H1 (cell line): Measurements from ENCODE around the gene SPARC. TPM values are rescaled to one million over a fixed set of nuclear protein-coding genes. Genes with fewer than 3 reads are reported as not detected.

Experiments used
- CTCF ChIA-PET: fragments of 300-600 bp; sonication (Branson Sonifier 250); formaldehyde crosslinking; loops from one replicate; lab custom pipeline; 2021; ENCODE audit not compliant: partially characterized antibody; lab: Charles Lee
- POLR2A ChIA-PET: fragments of 300-600 bp; sonication (Branson Sonifier 250); formaldehyde crosslinking; loops from one replicate; lab custom pipeline; 2021; ENCODE audit warnings: inconsistent platforms; ENCODE audit not compliant: partially characterized antibody; lab: Charles Lee
- DNase-seq, 2 experiments: peaks; one replicate each; pipeline versions ENCODE4 v3.0.0 to v3.0.0-alpha.2; 2010 to 2022; ENCODE audit warnings: low spot score in 2 of 2, low read depth in 1 of 2, mixed read lengths in 1 of 2
- FAIRE-seq: peaks from 2 replicates; lab custom pipeline; 2011; peaks lifted over from hg19 to GRCh38; lab: Jason Lieb, UNC
- H2AFZ ChIP-seq: 2 replicates; pipeline ENCODE4 v1.8.1; 2012; ENCODE audit warnings: low read length, inconsistent platforms
- H2AK5ac ChIP-seq: 2 replicates; pipeline ENCODE4 v1.6.1; 2013; ENCODE audit warnings: low read depth, low read length
- H2BK120ac ChIP-seq: replicated peaks from 2 replicates; pipeline ENCODE3; 2013; ENCODE audit warnings: low read depth, low read length, inconsistent platforms
- H2BK12ac ChIP-seq: 2 replicates; pipeline ENCODE4 v1.6.1; 2013; ENCODE audit warnings: low read depth, low read length
- H2BK15ac ChIP-seq: 2 replicates; pipeline ENCODE4 v1.6.1; 2013; ENCODE audit warnings: low read length
- H2BK20ac ChIP-seq: 2 replicates; pipeline ENCODE4 v1.6.1; 2013; ENCODE audit warnings: low read length
- H2BK5ac ChIP-seq: 2 replicates; pipeline ENCODE4 v1.6.1; 2013; ENCODE audit warnings: low read depth, low read length
- H3K14ac ChIP-seq: 2 replicates; pipeline ENCODE4 v1.6.1; 2013; ENCODE audit warnings: inconsistent platforms; ENCODE audit not compliant: insufficient read length
- H3K18ac ChIP-seq: 2 replicates; pipeline ENCODE4 v1.6.1; 2013; ENCODE audit warnings: low read length; ENCODE audit errors: extremely low read depth
- H3K23ac ChIP-seq: 2 replicates; pipeline ENCODE4 v1.6.1; 2013; ENCODE audit warnings: inconsistent platforms; ENCODE audit not compliant: insufficient read length
- H3K23me2 ChIP-seq: 2 replicates; pipeline ENCODE4 v1.6.1; 2013; ENCODE audit warnings: low read depth, low read length
- H3K27ac ChIP-seq: 2 replicates; pipeline ENCODE4 v1.6.1; 2011; ENCODE audit warnings: low read depth, low read length, inconsistent platforms
- H3K27me3 ChIP-seq, 4 experiments: replicated peaks in 1 of 4; 1 replicate in 1 of 4; 2 replicates in 3 of 4; pipeline versions ENCODE4 v1.6.1 to v1.8.1; 2011 to 2013; ENCODE audit warnings: low read length in 3 of 4, mild to moderate bottlenecking in 3 of 4, inconsistent platforms in 2 of 4, mixed read lengths in 2 of 4, moderate library complexity in 1 of 4; ENCODE audit not compliant: control insufficient read depth in 3 of 4, insufficient read depth in 3 of 4; ENCODE audit errors: extremely low read depth in 1 of 4
- H3K36me3 ChIP-seq, 4 experiments: 2 replicates each; pipeline versions ENCODE4 v1.6.1 to v1.8.1; 2011 to 2013; ENCODE audit warnings: mild to moderate bottlenecking in 4 of 4, low read length in 3 of 4, moderate library complexity in 2 of 4, control low read depth in 1 of 4, inconsistent platforms in 1 of 4; ENCODE audit not compliant: insufficient read depth in 4 of 4, control insufficient read depth in 2 of 4
- H3K4ac ChIP-seq: replicated peaks from 2 replicates; pipeline ENCODE3; 2013; ENCODE audit warnings: low read length, low read depth, mixed read lengths, inconsistent platforms; ENCODE audit not compliant: insufficient read length
- H3K4me1 ChIP-seq, 4 experiments: replicated peaks in 1 of 4; 1 replicate in 1 of 4; 2 replicates in 3 of 4; pipeline versions ENCODE4 v1.6.1 to v1.8.1; 2011 to 2013; ENCODE audit warnings: low read length in 3 of 4, inconsistent platforms in 2 of 4, mixed read lengths in 1 of 4; ENCODE audit not compliant: insufficient read depth in 4 of 4, control insufficient read depth in 3 of 4
- H3K4me2 ChIP-seq, 2 experiments: 2 replicates each; pipeline versions ENCODE4 v1.6.1 to v1.8.1; 2011 to 2013; ENCODE audit warnings: low read depth in 2 of 2, low read length in 2 of 2, control low read depth in 1 of 2, inconsistent platforms in 1 of 2, mild to moderate bottlenecking in 1 of 2; ENCODE audit not compliant: insufficient read depth in 1 of 2
- H3K4me3 ChIP-seq, 4 experiments: fragments of 200-600, 300-600 bp in 1 of 4; sonication (generic), shearing (Covaris generic), sonication (Bioruptor Twin) in 1 of 4; 2 replicates each; pipeline versions ENCODE4 v1.5.1 to v1.8.1; 2011 to 2016; ENCODE audit warnings: low read length in 4 of 4, low read depth in 3 of 4, control low read depth in 2 of 4, inconsistent platforms in 2 of 4, mild to moderate bottlenecking in 2 of 4, mixed read lengths in 1 of 4, moderate library complexity in 1 of 4; ENCODE audit not compliant: insufficient read depth in 2 of 4; ENCODE audit errors: extremely low read depth in 1 of 4
- H3K56ac ChIP-seq: replicated peaks from 2 replicates; pipeline ENCODE3; 2013; ENCODE audit warnings: low read depth, mild to moderate bottlenecking, mixed read lengths, low read length, inconsistent platforms; ENCODE audit not compliant: insufficient read length
- H3K79me1 ChIP-seq: 2 replicates; pipeline ENCODE4 v1.6.1; 2013; ENCODE audit warnings: low read depth, low read length, control low read depth
- H3K79me2 ChIP-seq, 2 experiments: 2 replicates each; pipeline versions ENCODE4 v1.6.1 to v1.8.1; 2012 to 2013; ENCODE audit warnings: low read length in 2 of 2, mild to moderate bottlenecking in 2 of 2, inconsistent platforms in 1 of 2; ENCODE audit not compliant: insufficient read depth in 2 of 2, control insufficient read depth in 1 of 2
- H3K9ac ChIP-seq, 4 experiments: replicated peaks in 1 of 4; 1 replicate in 1 of 4; 2 replicates in 3 of 4; pipeline versions ENCODE4 v1.6.1 to v1.8.1; 2011 to 2013; ENCODE audit warnings: low read depth in 3 of 4, low read length in 3 of 4, control low read depth in 2 of 4, mild to moderate bottlenecking in 2 of 4, moderate library complexity in 2 of 4, inconsistent platforms in 1 of 4; ENCODE audit errors: extremely low read depth in 1 of 4
- H3K9me3 ChIP-seq, 2 experiments: 2 replicates each; pipeline versions ENCODE4 v1.6.1 to v1.8.1; 2012 to 2013; ENCODE audit warnings: mild to moderate bottlenecking in 2 of 2, moderate library complexity in 2 of 2, control low read depth in 1 of 2, inconsistent platforms in 1 of 2, low read depth in 1 of 2, low read length in 1 of 2, mixed read lengths in 1 of 2; ENCODE audit not compliant: insufficient read depth in 2 of 2
- H4K20me1 ChIP-seq, 2 experiments: replicated peaks in 1 of 2; 2 replicates each; pipeline versions ENCODE3 to v1.8.1; 2011 to 2013; ENCODE audit warnings: inconsistent platforms in 2 of 2, low read length in 2 of 2, mild to moderate bottlenecking in 1 of 2; ENCODE audit not compliant: insufficient read depth in 2 of 2, control insufficient read depth in 1 of 2
- H4K5ac ChIP-seq: 2 replicates; pipeline ENCODE4 v1.6.1; 2013; ENCODE audit warnings: low read length, low read depth, mixed read lengths, inconsistent platforms; ENCODE audit not compliant: insufficient read length
- H4K8ac ChIP-seq: 2 replicates; pipeline ENCODE4 v1.8.0; 2013; ENCODE audit warnings: mild to moderate bottlenecking, moderate library complexity, low read length, inconsistent platforms; ENCODE audit not compliant: insufficient read depth; ENCODE audit errors: extremely low read depth
- H4K91ac ChIP-seq: replicated peaks from 2 replicates; pipeline ENCODE3; 2013; ENCODE audit warnings: low read length, mixed read lengths, inconsistent platforms; ENCODE audit not compliant: insufficient read length
- ASH2L ChIP-seq: fragments of 200-600, 300-600 bp; sonication (generic); IDR thresholded peaks from one replicate; pipeline ENCODE4 v1.7.1; 2017; ENCODE audit warnings: low read length
- KDM1A ChIP-seq: fragments of 200-600, 300-600 bp; sonication (generic); IDR thresholded peaks from 2 replicates; pipeline ENCODE4 v1.7.1; 2016; ENCODE audit warnings: mild to moderate bottlenecking, low read length, borderline replicate concordance
- KDM5A ChIP-seq: fragments of 200-600 bp; IDR thresholded peaks from 2 replicates; pipeline ENCODE4 v1.7.1; 2012; ENCODE audit warnings: mild to moderate bottlenecking, low read length, inconsistent platforms, mixed read lengths
- MAX ChIP-seq: IDR thresholded peaks from 2 replicates; pipeline ENCODE4 v1.6.1; 2012; ENCODE audit warnings: inconsistent platforms
- POLR2A ChIP-seq, 2 experiments: IDR thresholded peaks; 1 replicate in 1 of 2; 2 replicates in 1 of 2; pipeline ENCODE4 v1.6.1; 2011; ENCODE audit warnings: low read depth in 2 of 2, low read length in 2 of 2, mild to moderate bottlenecking in 2 of 2; ENCODE audit errors: control extremely low read depth in 1 of 2
- RBBP5 ChIP-seq: IDR thresholded peaks from 2 replicates; pipeline ENCODE4 v1.7.1; 2012; ENCODE audit warnings: low read depth, mild to moderate bottlenecking, inconsistent platforms, low read length, moderate library complexity, borderline replicate concordance
- RFX5 ChIP-seq: IDR thresholded peaks from 2 replicates; pipeline ENCODE4 v1.6.1; 2011; ENCODE audit warnings: low read depth, low read length, improper control_type of control experiment, borderline replicate concordance
- RXRA ChIP-seq: IDR thresholded peaks from 2 replicates; pipeline ENCODE4 v1.6.1; 2011; ENCODE audit warnings: low read depth, mild to moderate bottlenecking, low read length, moderate library complexity; ENCODE audit not compliant: insufficient read depth
- SP1 ChIP-seq: IDR thresholded peaks from 2 replicates; pipeline ENCODE4 v1.6.1; 2011; ENCODE audit warnings: low read depth, low read length
- TAF1 ChIP-seq: IDR thresholded peaks from 2 replicates; pipeline ENCODE4 v1.6.1; 2011; ENCODE audit warnings: mild to moderate bottlenecking, low read depth, low read length
- YY1 ChIP-seq: IDR thresholded peaks from 2 replicates; pipeline ENCODE4 v1.6.1; 2011; ENCODE audit warnings: low read depth, mild to moderate bottlenecking, low read length
- WGBS, 2 experiments: shearing (Covaris generic) in 1 of 2; methylation state at CpG; one replicate each; pipeline versions ENCODE4 v1.1.6 to v1.1.7; 2013 to 2015; ENCODE audit warnings: low lambda C conversion rate in 2 of 2, mixed read lengths in 2 of 2, inconsistent platforms in 1 of 2, low coverage in 1 of 2, missing lambda C conversion rate in 1 of 2; ENCODE audit not compliant: insufficient replicate concordance in 2 of 2, insufficient coverage in 1 of 2, insufficient read length in 1 of 2; ENCODE audit errors: extremely low coverage in 1 of 2, missing lambda C conversion rate in 1 of 2; 5-methylcytosine and 5-hydroxymethylcytosine counted together
- polyA plus RNA-seq, 7 experiments: library from polyadenylated mRNA; depleted of rRNA in 3 of 7; stranded (reverse) in 5 of 7; unstranded in 2 of 7; fragments of >200 nt in 5 of 7; fragments of 200-250 nt in 2 of 7; gene quantifications; 1 replicate in 5 of 7; 2 replicates in 1 of 7; 4 replicates in 1 of 7; pipeline versions ENCODE4 v1.2.1 to v1.2.3, GENCODE V29; 2011 to 2013; ENCODE audit warnings: missing spikeins in 2 of 7, mixed read lengths in 2 of 7
- total RNA-seq: library from RNA; stranded (reverse); fragmentation: NEBNext Ultra II Directional; extraction: Animal tissue kit (Norgen Biotek cat#: 25700); gene quantifications from 2 replicates; pipeline ENCODE4 v1.2.1, GENCODE V29; 2021

SPARC gene
- total and polyA plus RNA-seq, 2 of the 8 experiments (the other 6 are each of a cell fraction or from before 2014, with no cell fraction given) = 375 to 438 TPM

GRCh38 chr5:151696470-151697061 lies 9.9 kb upstream of the SPARC start:
- TF ChIP-seq YY1 (0 out of 2 replicates have a peak, but pooled peaks have one; percentile 15), POLR2A (IDR thresholded peaks at IDR 0.05; ENCODE audit: control extremely low read depth in 1 of 2, low read depth in 2 of 2, low read length in 2 of 2) (peak in 1 of 2 experiments; percentile 44; a peak in 1 of 3 replicates), KDM1A (peak; percentile 28; the same call in 1 of the 2 replicates), TAF1 (0 out of 2 replicates have a peak, but pooled peaks have one; percentile 18), ASH2L (peak; percentile 72), RBBP5 (0 out of 2 replicates have a peak, but pooled peaks have one; percentile 28), SP1 (no peak), RFX5 (no peak), RXRA (no peak), MAX (0 out of 2 replicates have a peak, but pooled peaks have one; percentile 4), KDM5A (no peak)
- peaks cover 3 to 14% (median 6%) of the 10 kb centered on the region in 4 experiments for H3K4me1 ChIP-seq
- WGBS, 2 experiments = 33% methylated on average over 20 of the region's 20 CpGs; no CpG with 5 or more reads in 1 of the 2 experiments
- H4K91ac ChIP-seq = no peak overlapping the region
- no peaks in the 10 kb centered on the region for H3K79me2 ChIP-seq
- no peak overlapping the region for H4K5ac ChIP-seq
- peak overlapping the region in 2 of 4 experiments; percentile 25 to 26; a peak in 3 of 7 replicates for H3K9ac ChIP-seq
- peak overlapping the region; percentile 97; the same call in 1 of the 2 replicates for H2BK20ac ChIP-seq
- no peaks in the 10 kb centered on the region for H3K23me2 ChIP-seq
- peak overlapping the region; percentile 46 to 70 for H3K4me2 ChIP-seq
- CTCF ChIA-PET = interaction anchor here (0.9 to 7.9 kb wide), 13 partner anchors 9 to 176 kb away, joined by 3 to 53 read pairs (median 9); partner anchors contain the start of gene SPARC
- POLR2A ChIA-PET = interaction anchor here (1.0 to 2.1 kb wide), 13 partner anchors 7 to 74 kb away, joined by 3 to 14 read pairs (median 4); partner anchors contain the start of gene SPARC
- DNase-seq (peak in 1 of 2 experiments; percentile 60), FAIRE-seq (no peak)
- H2BK120ac ChIP-seq = no peak overlapping the region
- no peak overlapping the region for H3K14ac ChIP-seq
- no peak overlapping the region; the same call in 1 of the 2 replicates for H2BK5ac ChIP-seq
- peak overlapping the region; percentile 97 for H2AFZ ChIP-seq
- H2AK5ac ChIP-seq = no peak overlapping the region
- peak overlapping the region; percentile 68; the same call in 1 of the 2 replicates for H4K8ac ChIP-seq
- H3K27me3 ChIP-seq = no peaks in the 10 kb centered on the region
- H3K27ac ChIP-seq = no peak overlapping the region
- H2BK12ac ChIP-seq = peak overlapping the region; percentile 94; the same call in 1 of the 2 replicates
- no peaks in the 10 kb centered on the region for H3K36me3 ChIP-seq
- H3K9me3 ChIP-seq = no peaks in the 10 kb centered on the region
- peak overlapping the region in 3 of 4 experiments; percentile 15 to 43 (median 17); a peak in 4 of 8 replicates for H3K4me3 ChIP-seq
- no peak overlapping the region for H3K56ac ChIP-seq
- no peaks in the 10 kb centered on the region for H3K79me1 ChIP-seq
- no peak overlapping the region for H3K4ac ChIP-seq
- H2BK15ac ChIP-seq = no peak overlapping the region; the same call in 1 of the 2 replicates
- H4K20me1 ChIP-seq = no peaks in the 10 kb centered on the region
- no peak overlapping the region for H3K23ac ChIP-seq
- H3K18ac ChIP-seq = peak overlapping the region; percentile 42; the same call in 1 of the 2 replicates
